Upper lobe of left lung (tissue), 4 donors: ENCODE results near the gene TATDN2.

ENCODE experiments used
- CTCF ChIP-seq, 6 experiments: fragments of 450-650 bp in 4 of 6; fragments of 200-600 bp in 2 of 6; sonication (generic) in 2 of 6; IDR thresholded peaks; one replicate each; pipeline ENCODE4 v1.5.1; 2016 to 2019; ENCODE audit warnings: antibody characterized with exemption in 6 of 6
- EP300 ChIP-seq, 4 donors: sonication (generic); formaldehyde crosslinking; IDR thresholded peaks; one replicate each; pipeline ENCODE4 v1.5.1; 2017; ENCODE audit warnings: antibody characterized with exemption in 4 of 4, control low read depth in 2 of 4
- POLR2A ChIP-seq, 4 donors: fragments of 450-650 bp; IDR thresholded peaks; one replicate each; pipeline ENCODE4 v1.5.1; 2016 to 2017; ENCODE audit warnings: antibody characterized with exemption in 4 of 4, mild to moderate bottlenecking in 2 of 4

- TF ChIP-seq POLR2A (IDR thresholded peaks at IDR 0.05), result no peak
- TF ChIP-seq CTCF (IDR thresholded peaks at IDR 0.05), result no peak
- no peak for TF ChIP-seq EP300 (IDR thresholded peaks at IDR 0.05)
Measured at GRCh38 chr3:10217359-10217758, 30.9 kb upstream of the TATDN2 start.
